Measurements from ENCODE around the gene FGG.

DNA sequence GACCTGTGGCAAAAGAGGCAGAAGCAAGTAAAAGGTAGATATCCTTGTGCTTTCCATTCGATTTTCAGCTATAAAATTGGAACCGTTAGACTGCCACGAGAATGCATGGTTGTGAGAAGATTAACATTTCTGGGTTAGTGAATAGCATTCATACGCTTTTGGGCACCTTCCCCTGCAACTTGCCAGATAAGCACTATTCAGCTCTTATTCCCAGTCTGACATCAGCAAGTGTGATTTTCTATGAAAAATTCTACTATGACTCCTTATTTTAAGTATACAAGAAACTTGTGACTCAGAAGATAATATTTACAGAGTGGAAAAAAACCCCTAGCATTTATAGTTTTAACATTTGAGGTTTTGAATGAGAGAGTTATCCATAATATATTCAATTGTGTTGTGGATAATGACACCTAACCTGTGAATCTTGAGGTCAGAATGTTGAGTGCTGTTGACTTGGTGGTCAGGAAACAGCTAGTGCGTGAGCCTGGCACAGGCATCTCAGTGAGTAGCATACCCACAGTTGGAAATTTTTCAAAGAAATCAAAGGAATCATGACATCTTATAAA is 45.7 kb downstream of the FGG start:
- TF ChIP-seq, protein P1, sequence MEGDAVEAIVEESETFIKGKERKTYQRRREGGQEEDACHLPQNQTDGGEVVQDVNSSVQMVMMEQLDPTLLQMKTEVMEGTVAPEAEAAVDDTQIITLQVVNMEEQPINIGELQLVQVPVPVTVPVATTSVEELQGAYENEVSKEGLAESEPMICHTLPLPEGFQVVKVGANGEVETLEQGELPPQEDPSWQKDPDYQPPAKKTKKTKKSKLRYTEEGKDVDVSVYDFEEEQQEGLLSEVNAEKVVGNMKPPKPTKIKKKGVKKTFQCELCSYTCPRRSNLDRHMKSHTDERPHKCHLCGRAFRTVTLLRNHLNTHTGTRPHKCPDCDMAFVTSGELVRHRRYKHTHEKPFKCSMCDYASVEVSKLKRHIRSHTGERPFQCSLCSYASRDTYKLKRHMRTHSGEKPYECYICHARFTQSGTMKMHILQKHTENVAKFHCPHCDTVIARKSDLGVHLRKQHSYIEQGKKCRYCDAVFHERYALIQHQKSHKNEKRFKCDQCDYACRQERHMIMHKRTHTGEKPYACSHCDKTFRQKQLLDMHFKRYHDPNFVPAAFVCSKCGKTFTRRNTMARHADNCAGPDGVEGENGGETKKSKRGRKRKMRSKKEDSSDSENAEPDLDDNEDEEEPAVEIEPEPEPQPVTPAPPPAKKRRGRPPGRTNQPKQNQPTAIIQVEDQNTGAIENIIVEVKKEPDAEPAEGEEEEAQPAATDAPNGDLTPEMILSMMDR (conservative IDR thresholded peaks at IDR 0.05) = no peak
- no peak for TF ChIP-seq EZH2 (IDR thresholded peaks at IDR 0.05; ENCODE audit: low read depth)

All from PC-9 (cell line).